Keratinocyte (primary cell): ENCODE data around the gene B4GALNT2. TPM values are rescaled to one million over a fixed set of nuclear protein-coding genes. Genes with fewer than 3 reads are reported as not detected.
A peak's percentile ranks its signal among the peaks of the same experiment; 100 is the strongest.

Source experiments
- DNase-seq: peaks from one replicate; pipeline ENCODE4 v3.0.0-alpha.2; 2011; ENCODE audit warnings: low read depth, missing footprints, low spot score
- FAIRE-seq: peaks from 2 replicates; lab custom pipeline; 2011; peaks lifted over from hg19 to GRCh38; lab: Jason Lieb, UNC
- H2AFZ ChIP-seq: 2 replicates; pipeline ENCODE4 v1.6.0; 2012; ENCODE audit warnings: low read length, control low read depth, inconsistent platforms; ENCODE audit not compliant: control insufficient read depth
- H3K27ac ChIP-seq: 2 replicates; pipeline ENCODE4 v1.5.1; 2011; ENCODE audit warnings: low read length; ENCODE audit not compliant: control insufficient read depth, insufficient read depth
- H3K27me3 ChIP-seq: 3 replicates; pipeline ENCODE4 v1.6.0; 2011; ENCODE audit warnings: low read length; ENCODE audit not compliant: control insufficient read depth, insufficient read depth; ENCODE audit errors: extremely low read depth
- H3K36me3 ChIP-seq, 2 experiments: 2 replicates in 1 of 2; 3 replicates in 1 of 2; pipeline ENCODE4 v1.5.1; 2011; ENCODE audit warnings: low read length in 2 of 2, mild to moderate bottlenecking in 1 of 2; ENCODE audit not compliant: control insufficient read depth in 2 of 2, insufficient read depth in 2 of 2; ENCODE audit errors: extremely low read depth in 1 of 2
- H3K4me1 ChIP-seq: 3 replicates; pipeline ENCODE4 v1.5.1; 2011; ENCODE audit warnings: low read length; ENCODE audit not compliant: control insufficient read depth, insufficient read depth; ENCODE audit errors: extremely low read depth
- H3K4me2 ChIP-seq: 3 replicates; pipeline ENCODE4 v1.6.0; 2011; ENCODE audit warnings: low read depth, low read length; ENCODE audit not compliant: control insufficient read depth, insufficient read depth; ENCODE audit errors: extremely low read depth
- H3K4me3 ChIP-seq, 3 experiments: fragments of 200-600 bp in 1 of 3; sonication (generic) in 1 of 3; 2 replicates in 2 of 3; 3 replicates in 1 of 3; pipeline ENCODE4 v1.5.1; 2011 to 2016; ENCODE audit warnings: low read length in 3 of 3, mild to moderate bottlenecking in 3 of 3, control low read depth in 2 of 3, inconsistent platforms in 1 of 3, low read depth in 1 of 3, mixed read lengths in 1 of 3, mixed run types in 1 of 3, moderate library complexity in 1 of 3; ENCODE audit not compliant: control insufficient read depth in 2 of 3, insufficient read depth in 2 of 3; ENCODE audit errors: extremely low read depth in 1 of 3
- H3K79me2 ChIP-seq: 2 replicates; pipeline ENCODE4 v1.6.0; 2012; ENCODE audit warnings: low read length; ENCODE audit not compliant: control insufficient read depth, insufficient read depth
- H3K9ac ChIP-seq: 3 replicates; pipeline ENCODE4 v1.6.0; 2011; ENCODE audit warnings: low read length; ENCODE audit not compliant: control insufficient read depth, insufficient read depth; ENCODE audit errors: extremely low read depth
- H3K9me1 ChIP-seq: 3 replicates; pipeline ENCODE4 v1.6.0; 2011; ENCODE audit warnings: low read length; ENCODE audit not compliant: control insufficient read depth, insufficient read depth; ENCODE audit errors: extremely low read depth
- H3K9me3 ChIP-seq: 2 replicates; pipeline ENCODE4 v1.5.1; 2012; ENCODE audit warnings: low read depth, low read length; ENCODE audit not compliant: control insufficient read depth
- H4K20me1 ChIP-seq: 3 replicates; pipeline ENCODE4 v1.6.0; 2011; ENCODE audit warnings: low read length; ENCODE audit not compliant: control insufficient read depth, insufficient read depth; ENCODE audit errors: extremely low read depth
- CTCF ChIP-seq, 3 experiments: IDR thresholded peaks in 1 of 3; conservative IDR thresholded peaks in 1 of 3; optimal IDR thresholded peaks in 1 of 3; 2 replicates in 2 of 3; 3 replicates in 1 of 3; pipeline versions ENCODE3 to v1.5.1; 2011; ENCODE audit warnings: low read length in 3 of 3, mild to moderate bottlenecking in 3 of 3, moderate library complexity in 2 of 3, control low read depth in 1 of 3, inconsistent platforms in 1 of 3; ENCODE audit not compliant: insufficient read depth in 2 of 3; ENCODE audit errors: extremely low read depth in 1 of 3
- EZH2 ChIP-seq: IDR thresholded peaks from one replicate; pipeline ENCODE4 v1.6.1; 2012; ENCODE audit warnings: inconsistent platforms, mild to moderate bottlenecking, low read length, moderate library complexity
- dilution Hi-C: fragments of 300-500 bp; cut with MboI; formaldehyde crosslinking; loops from one replicate; pipeline ENCODE4 v1.7.0; 2020; ENCODE audit warnings: low sequenced_read_pairs; ENCODE audit not compliant: extremely low pct_ligation_motif_present
- polyA plus RNA-seq, 5 experiments: library from polyadenylated mRNA; depleted of rRNA in 3 of 5; stranded (reverse) in 3 of 5; stranded (forward) in 1 of 5; unstranded in 1 of 5; fragments of >200 nt; gene quantifications; 1 replicate in 1 of 5; 2 replicates in 3 of 5; 3 replicates in 1 of 5; pipeline versions ENCODE4 v1.2.1 to v1.2.3, GENCODE V29; 2011 to 2012; ENCODE audit warnings: missing spikeins in 2 of 5, low read depth in 1 of 5, low replicate concordance in 1 of 5

Gene B4GALNT2
- polyA plus RNA-seq, 1 donor (not counting 4 experiments of a cell fraction or from before 2014, with no cell fraction given), result 0.01 TPM

DNA sequence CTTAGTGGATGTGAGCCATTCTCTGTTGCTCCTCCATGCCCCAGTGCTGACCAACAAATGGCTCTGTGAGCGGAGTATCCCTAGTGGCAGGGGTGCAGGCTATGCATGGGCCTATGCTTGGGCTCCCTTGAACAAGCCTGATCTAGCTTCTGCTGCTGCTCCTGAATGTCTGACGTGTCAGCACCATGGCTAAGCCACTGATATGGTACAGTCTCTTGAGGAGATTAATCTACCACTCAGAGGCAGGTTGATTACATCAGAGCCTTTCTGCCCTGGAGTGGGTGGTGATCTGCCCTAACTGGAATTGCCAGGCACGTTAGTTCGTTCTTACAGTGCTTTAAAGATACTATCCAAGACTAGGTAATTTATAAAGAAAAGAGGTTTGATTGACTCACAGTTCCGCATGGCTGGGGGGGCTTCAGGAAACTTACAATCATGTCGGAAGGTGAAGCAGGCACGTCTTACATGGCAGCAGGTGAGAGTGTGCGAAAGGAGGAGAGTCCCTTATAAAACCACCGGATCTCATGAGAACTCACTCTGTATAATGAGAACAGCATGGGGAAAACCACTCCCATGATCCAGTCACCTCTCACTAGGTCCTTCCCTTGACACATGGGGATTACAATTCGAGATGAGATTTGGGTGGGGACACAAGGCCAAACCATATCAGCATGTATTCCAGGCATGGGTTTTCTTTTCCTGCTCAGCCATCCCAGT lies 41.5 kb upstream of the B4GALNT2 start:
- dilution Hi-C loops, result no loop called here
- no peak overlapping the region for H3K4me3 ChIP-seq
- H3K27me3 ChIP-seq, result peaks cover 5% of the 10 kb centered on the region
- H4K20me1 ChIP-seq, result no peaks in the 10 kb centered on the region
- H3K9ac ChIP-seq, result no peak overlapping the region
- no peaks in the 10 kb centered on the region for H3K9me1 ChIP-seq
- H3K79me2 ChIP-seq, result no peaks in the 10 kb centered on the region
- no peak overlapping the region for H3K27ac ChIP-seq
- H3K36me3 ChIP-seq, result no peaks in the 10 kb centered on the region
- no peak for DNase-seq
- FAIRE-seq, result peak; percentile 29
- H3K9me3 ChIP-seq, result no peaks in the 10 kb centered on the region
- H3K4me2 ChIP-seq, result no peak overlapping the region
- H2AFZ ChIP-seq, result no peak overlapping the region
- H3K4me1 ChIP-seq, result no peaks in the 10 kb centered on the region
- no peak for TF ChIP-seq CTCF (optimal IDR thresholded peaks at IDR 0.05 in 1 of 3, IDR thresholded peaks at IDR 0.05 in 1 of 3, conservative IDR thresholded peaks at IDR 0.05 in 1 of 3; ENCODE audit: extremely low read depth in 1 of 3, insufficient read depth in 2 of 3, low read length in 3 of 3)
- TF ChIP-seq EZH2, result no peak

- dilution Hi-C loops, result no loop called here
- H3K27ac ChIP-seq, result no peak overlapping the region
- H3K9me1 ChIP-seq, result no peaks in the 10 kb centered on the region
- FAIRE-seq (no peak), DNase-seq (no peak)
- TF ChIP-seq EZH2 (no peak), CTCF (optimal IDR thresholded peaks at IDR 0.05 in 1 of 3, IDR thresholded peaks at IDR 0.05 in 1 of 3, conservative IDR thresholded peaks at IDR 0.05 in 1 of 3; ENCODE audit: extremely low read depth in 1 of 3, insufficient read depth in 2 of 3, low read length in 3 of 3) (no peak)
- H3K4me3 ChIP-seq, result no peak overlapping the region
- no peaks in the 10 kb centered on the region for H4K20me1 ChIP-seq
- H2AFZ ChIP-seq, result no peak overlapping the region
- no peaks in the 10 kb centered on the region for H3K36me3 ChIP-seq
- H3K9me3 ChIP-seq, result no peaks in the 10 kb centered on the region
- no peaks in the 10 kb centered on the region for H3K27me3 ChIP-seq
- no peaks in the 10 kb centered on the region for H3K4me1 ChIP-seq
- no peaks in the 10 kb centered on the region for H3K79me2 ChIP-seq
- H3K9ac ChIP-seq, result no peak overlapping the region
- H3K4me2 ChIP-seq, result no peak overlapping the region
Observed at GRCh38 chr17:49093131-49093530, 39.4 kb upstream of the B4GALNT2 start.
